Activated CD8-positive, alpha-beta memory T cell treated with anti-CD3 and anti-CD28 coated beads for 1 hour (primary cell): ENCODE data around the gene DIDO1.
"Not testable (repeated sequence)": the region's sequence is repeated elsewhere in the genome, so short reads cannot be mapped to it uniquely, and the experiment has no call there.

ENCODE experiments used
- DNase-seq, 2 donors: peaks; one replicate each; pipeline ENCODE4 v3.0.0-alpha.2; 2020; ENCODE audit warnings: low read depth in 1 of 2; ENCODE audit errors: extremely low read depth in 1 of 2

The DIDO1 gene

DNA sequence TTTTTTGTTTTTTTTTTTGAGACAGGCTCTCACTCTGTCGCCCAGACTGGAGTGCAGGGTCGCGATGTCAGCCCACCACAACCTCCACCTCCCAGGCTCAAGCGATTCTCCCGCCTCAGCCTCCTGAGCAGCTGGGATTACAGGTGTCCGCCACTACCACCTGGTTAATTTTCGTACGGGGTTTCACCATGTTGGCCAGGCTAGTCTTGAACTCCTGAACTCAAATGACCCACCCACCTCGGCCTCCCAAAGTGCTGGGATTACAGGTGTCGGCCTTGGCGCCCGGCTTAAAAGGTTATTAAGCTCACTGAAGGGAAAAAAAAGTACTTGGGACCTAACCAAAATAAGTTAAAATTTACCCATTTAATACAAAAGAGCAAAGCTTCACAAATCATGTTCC is 66.6 kb downstream of the DIDO1 start:
- DNase-seq: no peak

DNA sequence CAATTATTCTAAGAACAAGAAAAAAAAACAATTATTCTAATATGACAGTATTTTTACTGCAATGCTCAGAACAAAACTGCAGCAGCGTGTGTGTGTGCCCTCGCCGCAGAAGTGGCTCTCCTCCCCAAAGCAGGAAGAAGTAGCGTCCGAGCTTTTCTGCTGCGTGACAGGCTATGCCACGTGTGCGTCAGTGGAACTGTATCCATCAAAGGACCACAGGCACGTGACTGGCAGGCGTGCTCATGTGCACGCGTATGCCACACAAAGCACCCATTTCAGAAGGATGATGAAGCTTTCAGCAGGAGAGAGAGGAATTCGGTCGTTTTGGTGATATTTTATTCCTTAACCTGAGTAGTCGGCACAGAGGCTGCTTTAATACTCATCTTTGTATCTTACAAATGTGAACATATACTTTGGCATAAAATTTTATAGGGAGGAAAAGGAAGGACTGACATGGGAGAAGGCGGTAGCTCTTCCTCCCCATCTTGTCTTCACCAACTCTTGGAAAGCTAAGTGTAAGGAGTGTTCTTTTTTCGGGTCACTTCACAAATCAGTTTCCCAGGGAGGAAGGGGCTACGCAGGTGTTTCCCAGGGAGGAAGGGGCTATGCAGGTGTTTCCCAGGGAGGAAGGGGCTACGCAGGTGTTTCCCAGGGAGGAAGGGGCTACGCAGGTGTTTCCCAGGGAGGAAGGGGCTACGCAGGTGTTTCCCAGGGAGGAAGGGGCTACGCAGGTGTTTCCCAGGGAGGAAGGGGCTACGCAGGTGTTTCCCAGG is 68.1 kb downstream of the DIDO1 start:
- no peak for DNase-seq

DNA sequence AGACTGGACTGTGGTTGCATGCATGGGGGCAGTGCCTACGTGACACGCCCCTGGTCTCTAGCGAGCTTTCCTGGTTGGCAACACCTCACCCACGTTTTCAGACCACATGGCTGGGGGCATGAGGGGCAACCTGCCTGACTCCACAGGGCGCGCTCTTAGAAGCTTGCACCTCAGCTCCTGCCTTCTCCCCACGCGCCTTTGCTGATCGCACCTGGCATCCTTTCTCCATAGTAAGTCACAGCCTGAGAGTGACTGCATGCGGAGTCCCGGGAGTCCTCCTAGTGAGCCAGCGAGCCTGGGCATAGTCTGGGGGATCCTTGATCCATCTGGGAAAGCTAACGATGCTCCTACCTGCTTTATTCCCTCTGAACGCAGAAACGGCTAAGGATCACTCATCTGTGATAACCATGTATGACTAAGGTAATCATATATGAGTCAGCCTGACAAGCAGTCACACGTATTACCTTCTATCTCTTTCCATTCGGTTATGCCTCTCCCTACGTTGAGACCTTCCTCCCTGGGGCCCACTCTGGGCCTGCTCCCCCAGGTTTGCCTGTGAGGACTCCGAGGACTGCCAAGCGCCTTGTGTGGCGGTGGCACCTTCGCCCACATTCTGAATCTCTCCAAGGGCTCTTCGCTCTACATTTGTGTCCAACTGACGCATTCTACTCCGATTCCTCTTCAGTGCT is 69.2 kb downstream of the DIDO1 start:
- no peak for DNase-seq

DNA sequence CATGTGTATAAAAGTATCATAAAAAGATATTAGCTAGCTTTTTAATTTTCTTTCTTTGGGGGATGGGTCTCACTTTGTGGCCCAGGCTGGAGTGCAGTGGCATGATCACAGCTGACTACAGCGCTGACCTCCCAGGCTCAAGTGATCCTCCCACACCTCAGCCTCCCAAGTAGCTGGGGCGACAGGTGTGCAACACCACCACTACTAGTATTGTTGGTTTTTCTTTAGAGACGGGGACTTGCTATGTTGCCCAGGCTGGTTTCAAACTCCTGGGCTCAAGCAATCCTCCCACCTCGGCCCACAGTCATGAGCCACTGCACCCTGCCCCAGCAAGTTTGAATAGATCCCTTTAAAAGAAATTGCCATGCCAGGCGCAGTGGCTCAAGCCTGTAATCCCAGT is 71.2 kb downstream of the DIDO1 start:
- no peak for DNase-seq

DNA sequence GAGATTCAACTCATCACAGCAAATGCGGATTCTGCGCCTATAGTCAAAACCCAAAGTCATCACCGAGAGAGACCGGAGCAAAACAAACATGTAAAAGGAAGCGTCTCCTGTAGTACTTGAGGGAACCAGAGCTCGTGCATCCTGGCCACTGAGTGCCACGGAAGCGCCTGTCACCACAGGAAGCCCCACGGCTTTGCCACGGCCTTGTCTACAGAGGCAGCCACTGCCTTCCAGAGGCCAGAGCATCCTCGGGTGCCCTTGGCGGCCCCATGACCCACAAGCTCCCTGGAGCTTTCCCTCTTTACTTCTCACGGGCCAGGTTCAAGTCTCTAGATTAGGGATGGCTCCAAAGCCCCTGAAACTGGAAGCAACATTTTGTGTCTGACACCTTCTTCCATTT is 72.2 kb downstream of the DIDO1 start:
- no peak for DNase-seq

DNA sequence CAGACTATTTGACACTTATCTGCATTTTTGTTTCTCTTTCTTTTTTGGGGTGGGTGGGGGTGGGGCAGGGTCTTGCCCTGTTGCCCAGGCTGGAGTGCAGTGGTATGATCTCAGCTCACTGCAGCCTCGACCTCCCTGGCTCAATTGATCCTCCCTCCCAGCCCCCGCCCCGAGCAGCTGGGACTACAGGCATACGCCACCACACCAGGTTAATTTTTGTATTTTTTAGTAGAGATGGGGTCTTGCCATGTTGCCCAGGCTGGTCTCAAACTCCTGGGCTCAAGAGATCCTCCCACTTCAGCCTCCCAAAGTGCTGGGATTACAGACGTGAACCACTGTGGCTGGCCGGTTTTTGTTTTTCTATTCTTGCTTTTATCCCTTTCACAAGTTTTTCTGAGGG is 73.0 kb downstream of the DIDO1 start:
- not testable (repeated sequence) for DNase-seq

DNA sequence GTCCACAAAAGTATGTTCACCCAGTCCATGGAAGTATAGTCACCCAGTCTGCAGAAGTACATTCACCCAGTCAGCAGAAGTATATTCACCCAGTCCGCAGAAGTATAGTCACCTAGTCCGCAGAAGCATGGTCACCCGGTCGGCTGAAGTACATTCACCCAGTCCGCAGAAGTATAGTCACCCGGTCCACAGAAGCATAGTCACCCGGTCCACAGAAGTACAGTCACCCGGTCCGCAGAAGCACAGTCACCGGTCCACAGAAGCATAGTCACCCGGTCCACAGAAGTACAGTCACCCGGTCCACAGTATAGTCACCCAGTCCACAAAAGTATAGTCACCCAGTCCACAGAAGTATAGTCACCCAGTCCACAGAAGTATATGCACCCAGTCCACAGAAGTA is 73.5 kb downstream of the DIDO1 start:
- no peak for DNase-seq

DNA sequence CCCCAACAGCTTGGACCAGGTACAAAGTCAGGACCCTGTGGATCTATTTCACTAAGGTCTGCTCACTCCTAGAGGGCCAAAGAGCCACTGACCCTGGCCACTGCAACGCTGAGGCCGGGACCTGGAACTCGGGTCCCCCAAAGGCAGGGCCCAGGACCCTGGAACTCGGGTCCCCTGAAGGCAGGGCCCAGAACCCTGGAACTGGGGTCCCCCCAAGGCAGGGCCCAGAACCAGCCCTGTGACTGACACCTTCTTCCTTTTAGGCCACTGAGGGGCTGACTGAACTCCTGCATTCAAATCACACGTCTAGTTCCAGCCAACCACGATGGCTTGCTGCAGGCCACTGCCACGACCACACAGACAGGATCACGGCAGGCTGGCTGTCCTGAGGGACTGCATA is 74.1 kb downstream of the DIDO1 start:
- no peak for DNase-seq

DNA sequence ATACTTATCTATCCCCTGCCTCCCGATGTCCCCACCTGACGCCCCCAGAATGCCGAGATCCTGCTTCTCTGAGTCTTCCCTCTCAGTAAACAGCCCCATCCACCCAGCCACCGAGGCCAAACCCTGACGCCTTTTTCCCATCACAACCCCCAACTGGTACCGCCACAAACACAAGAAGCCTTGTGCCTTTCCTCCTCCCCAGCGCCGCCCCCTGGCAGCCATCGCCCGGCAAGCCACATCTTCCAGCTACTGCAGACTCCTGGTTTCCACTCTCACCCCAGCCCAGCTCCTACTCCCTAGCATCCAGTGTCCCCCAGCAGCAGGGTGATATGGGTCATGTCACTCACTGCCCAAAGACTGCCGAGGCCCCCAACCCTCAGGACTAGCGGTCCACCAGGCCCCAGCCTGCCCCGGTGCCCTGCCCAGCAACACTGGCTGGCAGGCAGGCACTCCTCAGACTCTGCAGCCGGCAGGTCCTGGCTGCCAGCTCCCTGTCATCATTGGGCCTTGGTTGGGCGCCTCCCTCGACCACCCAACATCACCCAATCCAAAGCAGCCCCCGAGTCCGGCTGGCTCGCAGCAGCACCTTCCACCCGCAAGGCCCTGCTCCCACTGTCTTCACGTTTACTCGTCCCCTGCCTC is 75.9 kb downstream of the DIDO1 start:
- DNase-seq: no peak

DNA sequence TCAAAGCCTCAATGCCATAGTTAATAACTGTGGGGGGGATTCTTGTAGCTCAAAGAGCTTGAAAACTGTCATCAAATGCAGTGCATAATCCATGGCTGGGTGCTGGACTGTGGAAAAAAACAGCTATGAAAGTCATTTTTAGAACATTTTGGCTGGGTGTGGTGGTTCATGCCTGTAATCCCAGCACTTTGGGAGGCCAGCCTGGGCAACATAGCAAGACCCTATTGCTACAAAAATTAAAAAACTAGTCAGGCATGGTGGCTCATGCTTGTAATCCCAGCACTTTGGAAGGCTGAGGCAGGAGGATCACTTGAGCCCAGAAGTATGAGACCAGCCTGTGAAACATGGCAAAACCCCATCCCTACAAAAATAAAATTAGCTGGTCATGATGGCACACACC is 76.9 kb downstream of the DIDO1 start:
- DNase-seq: no peak

DNA sequence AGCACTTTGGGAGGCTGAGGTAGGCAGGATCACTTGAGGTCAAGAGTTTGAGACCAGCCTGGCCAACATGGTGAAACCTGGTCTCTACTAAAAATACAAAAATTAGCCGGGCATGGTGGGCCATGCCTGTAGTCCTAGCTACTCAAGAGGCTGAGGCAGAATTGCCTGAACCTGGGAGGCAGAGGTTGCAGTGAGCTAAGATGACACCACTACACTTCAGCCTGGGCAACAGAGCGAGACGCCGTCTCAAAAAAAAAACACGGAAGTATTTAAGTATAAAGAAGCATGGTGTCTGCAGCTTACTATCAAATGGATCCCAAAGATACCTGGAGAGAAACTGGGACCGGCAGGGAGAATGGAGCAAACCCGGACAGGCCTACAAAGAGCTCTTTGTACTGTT is 77.4 kb downstream of the DIDO1 start:
- DNase-seq: not testable (repeated sequence)

DNA sequence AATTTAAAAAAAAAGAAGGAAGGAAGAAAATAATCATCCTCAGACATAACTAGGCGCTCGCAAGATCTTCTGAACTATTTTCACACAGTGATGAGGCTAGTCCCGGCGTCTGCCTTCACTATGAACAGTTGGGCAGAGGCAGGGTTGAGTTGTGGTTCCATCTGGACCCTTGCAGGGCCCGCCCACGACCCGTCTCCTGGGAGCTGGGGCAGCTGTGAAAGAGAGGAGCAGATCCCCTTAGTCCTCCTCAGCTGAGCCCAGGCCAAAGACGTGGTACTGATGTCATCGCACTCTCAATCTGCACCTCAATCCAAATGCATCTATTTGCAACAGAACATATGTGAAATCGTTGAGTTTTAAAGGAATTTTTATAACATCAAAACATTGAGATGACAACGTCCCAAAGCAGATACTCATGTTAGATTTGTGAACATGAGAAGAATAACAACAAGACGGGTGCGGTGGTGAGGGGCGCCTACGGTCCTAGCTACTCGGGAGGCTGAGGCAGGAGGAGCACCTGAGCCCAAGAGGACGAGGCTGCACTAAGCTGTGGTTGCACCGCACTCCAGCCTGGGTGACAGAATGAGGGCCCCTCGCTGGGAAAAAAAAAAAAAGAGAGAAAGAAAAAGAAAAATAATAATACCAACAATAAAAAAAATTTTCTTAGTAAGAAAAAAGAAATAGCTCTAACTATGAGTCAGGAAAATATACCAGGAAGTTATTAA is 80.0 kb downstream of the DIDO1 start:
- no peak for DNase-seq

DNA sequence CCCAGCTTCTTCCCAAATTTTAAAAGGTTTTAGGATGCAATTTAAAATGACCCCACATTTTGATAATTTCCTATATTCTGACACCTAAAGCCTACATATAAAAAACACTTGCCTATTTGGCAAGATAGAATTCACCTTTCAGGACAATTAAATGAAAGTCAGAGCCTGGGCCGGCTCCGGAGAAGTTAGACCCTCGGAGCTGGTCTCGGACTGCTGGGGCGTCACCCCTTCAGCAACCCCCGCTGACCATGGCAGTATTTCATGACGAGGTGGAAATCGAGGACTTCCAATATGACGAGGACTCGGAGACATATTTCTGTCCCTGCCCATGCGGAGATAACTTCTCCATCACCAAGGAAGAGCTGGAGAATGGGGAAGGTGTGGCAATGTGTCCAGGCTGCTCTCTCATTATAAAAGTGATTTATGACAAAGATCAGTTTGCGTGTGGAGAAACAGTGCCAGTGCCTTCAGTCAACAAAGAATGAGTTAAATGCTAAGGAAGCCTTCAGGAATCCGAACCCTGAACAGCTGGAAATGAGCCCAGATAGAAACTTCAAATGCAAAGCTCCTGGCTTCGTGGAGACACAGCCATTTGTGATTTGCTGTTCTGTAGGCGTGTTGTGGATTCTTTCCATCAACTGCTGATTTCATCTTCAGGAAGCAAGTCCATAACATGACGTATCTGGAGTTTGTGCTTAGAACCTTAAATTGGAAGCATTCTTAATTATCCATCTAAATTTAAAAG is 80.7 kb downstream of the DIDO1 start:
- no peak for DNase-seq

DNA sequence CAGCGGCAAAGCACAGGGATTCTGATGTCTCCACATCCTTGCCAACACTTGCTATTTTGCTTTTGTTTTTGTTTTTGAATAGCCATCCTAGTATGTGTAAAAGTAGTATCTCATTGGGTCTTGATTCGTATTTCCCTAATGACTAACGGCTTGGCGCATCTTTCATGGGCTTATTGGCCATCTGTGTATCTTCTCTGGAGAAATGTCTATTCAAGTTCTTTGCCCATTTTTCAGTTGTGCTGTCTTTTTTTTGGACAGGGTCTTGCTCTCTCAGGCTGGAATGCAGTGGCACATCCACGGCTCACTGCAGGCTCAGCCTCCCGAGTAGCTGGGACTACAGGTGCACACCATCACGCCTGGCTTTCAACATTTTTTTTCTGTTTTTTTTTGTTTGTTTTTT is 82.1 kb downstream of the DIDO1 start:
- no peak for DNase-seq

DNA sequence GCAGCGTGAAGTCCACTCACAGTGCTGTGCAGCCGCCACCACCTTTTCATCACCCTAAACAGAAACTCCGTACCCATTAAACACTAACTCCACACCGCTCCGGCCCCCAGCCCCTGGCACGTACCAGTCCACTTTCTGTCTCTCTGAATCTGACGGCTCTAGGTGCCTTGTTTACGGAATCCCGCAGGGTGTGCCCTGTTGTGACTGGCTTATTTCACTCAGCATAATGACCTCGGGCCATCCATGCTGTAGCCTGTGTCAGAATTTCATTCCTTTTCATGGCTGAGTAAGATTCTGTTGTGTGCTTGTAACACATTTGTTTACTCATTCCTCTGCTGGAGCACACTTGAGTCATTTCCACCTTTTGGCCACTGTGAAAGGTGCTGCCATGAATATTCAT is 82.6 kb downstream of the DIDO1 start:
- no peak for DNase-seq

DNA sequence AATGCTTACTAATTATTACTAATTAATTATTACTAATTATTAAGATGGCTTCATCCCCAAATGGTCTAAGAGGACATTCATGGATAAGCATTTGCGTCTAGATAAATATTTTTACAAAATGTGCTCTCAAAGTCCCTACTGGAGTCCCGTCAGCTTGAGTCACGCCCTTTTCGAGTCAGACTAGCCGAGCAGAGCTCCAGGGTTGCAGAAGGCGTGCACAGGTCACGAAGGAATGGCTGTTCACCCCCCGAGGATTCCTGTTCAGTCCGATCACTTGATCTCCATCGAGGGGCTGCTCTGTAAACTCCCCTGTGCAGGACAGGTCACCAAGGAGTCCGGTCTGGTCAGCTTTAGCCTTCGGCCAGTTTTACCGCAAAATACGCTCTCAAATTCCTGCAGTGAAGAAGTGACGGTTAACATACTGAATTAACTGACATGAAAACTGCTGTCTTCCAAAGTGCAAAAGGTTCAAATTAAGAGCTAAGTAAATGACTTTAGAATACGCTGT is 84.5 kb downstream of the DIDO1 start:
- DNase-seq: no peak

DNA sequence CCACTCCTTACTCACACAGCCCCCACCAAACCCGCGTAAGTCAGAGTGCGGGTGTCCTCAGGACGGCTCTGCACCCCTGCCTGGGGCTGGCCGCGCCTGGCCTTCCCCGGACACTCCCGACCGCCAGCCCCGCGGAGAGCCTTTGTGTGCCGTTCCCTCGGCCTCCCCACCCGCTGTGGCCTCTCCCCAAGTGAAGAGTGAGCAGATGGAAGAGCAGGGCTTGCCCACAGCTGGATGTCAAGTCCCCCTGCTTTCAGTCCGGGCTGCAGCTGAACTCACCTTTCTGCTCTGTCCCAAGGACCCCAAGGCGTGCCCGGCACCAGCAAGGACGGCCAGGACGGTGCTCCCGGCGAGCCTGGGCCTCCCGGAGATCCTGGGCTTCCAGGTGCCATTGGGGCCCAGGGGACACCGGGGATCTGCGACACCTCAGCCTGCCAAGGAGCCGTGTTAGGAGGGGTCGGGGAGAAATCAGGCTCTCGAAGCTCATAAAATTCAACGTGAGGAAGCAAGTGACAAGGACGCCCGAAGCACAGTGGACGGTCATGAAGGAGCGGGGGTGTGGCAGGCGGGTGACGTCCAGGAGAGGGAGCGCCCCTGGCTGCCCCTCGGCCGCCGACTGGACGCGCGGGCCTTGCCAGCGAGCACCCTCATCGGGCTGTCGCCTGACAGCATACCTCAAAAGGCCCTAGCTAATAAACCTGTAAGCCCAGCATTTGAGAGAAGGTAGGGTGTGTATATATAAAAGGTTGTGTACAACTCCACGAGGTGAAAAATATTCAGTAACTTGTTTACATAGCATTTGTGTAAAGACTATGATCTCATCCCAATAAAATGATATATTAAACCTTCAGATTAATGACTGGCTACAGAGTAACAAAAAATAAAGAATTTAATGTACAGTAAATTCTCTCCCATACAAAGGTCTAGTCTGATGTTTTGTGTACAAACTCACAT is 85.8 kb downstream of the DIDO1 start:
- no peak for DNase-seq

DNA sequence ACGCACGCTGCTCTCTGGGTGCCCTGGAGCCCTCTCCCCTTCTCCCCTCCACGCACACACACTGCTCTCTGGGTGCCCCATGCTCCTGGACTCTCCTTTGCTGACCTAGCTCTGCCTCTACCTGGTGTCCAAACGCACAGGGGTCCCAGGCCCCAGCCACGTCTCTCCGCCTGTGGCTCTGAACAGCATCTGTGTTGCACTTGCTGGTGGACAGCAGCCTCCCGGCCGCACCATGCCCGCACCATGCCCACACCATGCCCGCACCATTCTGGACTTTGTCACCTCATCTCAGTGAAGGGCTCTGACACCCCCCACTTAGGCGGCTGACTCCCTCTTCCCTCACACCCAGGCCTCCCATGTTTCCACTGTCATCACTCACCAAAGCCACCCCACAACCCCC is 86.5 kb downstream of the DIDO1 start:
- no peak for DNase-seq

DNA sequence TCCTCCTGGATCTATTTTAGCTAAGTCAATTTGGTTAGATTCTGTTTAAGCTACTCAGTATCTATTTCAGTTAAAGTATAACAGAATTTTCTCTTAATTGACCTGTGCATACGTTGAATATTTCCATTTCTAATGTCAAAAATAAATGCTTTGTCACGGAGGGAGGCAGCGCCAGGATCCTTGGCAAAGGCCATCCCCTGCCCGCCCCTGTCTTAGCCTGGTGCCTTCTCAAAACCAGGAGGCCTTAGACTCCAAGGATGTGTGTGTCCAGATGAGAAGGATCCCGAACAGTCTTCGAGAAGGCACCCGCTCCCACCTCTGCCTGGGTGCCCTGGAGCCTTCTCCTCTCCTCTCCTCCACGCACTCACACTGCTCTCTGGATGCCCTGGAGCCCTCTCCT is 87.0 kb downstream of the DIDO1 start:
- DNase-seq: no peak
